CD4-positive, alpha-beta T cell treated with Interleukin-6 for 4 hours (primary cell): ENCODE results near the gene CLK2.

Source experiments
- DNase-seq: peaks from one replicate; pipeline ENCODE4 v3.0.0-alpha.2; 2020; ENCODE audit warnings: mixed read lengths

CLK2 gene

GRCh38 chr1:155273343-155274245, at the start of gene CLK2:
Gene CLK2, minus strand, starts transcription at chr1:155273504. Its CDS starts 2,527 bp downstream, at chr1:155270977.
- peak; percentile 98 for DNase-seq

GRCh38 chr1:155322571-155322952, 49.3 kb upstream of the CLK2 start:
- DNase-seq = peak; percentile 10

GRCh38 chr1:155321639-155322503, 48.6 kb upstream of the CLK2 start:
- no peak for DNase-seq

GRCh38 chr1:155320661-155321617, 47.6 kb upstream of the CLK2 start, which contains the start of gene RUSC1:
Gene RUSC1, plus strand, starts transcription at chr1:155320894. Its CDS starts 880 bp downstream, at chr1:155321774.
- DNase-seq = peak; percentile 86

GRCh38 chr1:155320252-155320651, 46.9 kb upstream of the CLK2 start:
- no peak for DNase-seq

DNA sequence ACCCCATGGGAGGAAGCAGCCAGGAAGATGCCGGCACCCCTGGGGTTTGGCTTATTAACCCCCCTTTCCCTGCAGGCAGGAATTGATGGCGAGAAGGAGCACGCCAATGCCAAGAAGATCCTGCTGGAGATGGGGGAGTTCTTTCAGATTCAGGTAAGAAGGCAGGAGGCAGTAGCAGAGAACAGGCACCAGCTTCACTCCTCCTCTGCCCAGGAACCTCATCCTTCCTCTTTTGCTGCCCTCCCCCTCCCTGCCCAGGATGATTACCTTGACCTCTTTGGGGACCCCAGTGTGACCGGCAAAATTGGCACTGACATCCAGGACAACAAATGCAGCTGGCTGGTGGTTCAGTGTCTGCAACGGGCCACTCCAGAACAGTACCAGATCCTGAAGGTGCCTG, 46.2 kb upstream of the CLK2 start:
- DNase-seq = no peak

GRCh38 chr1:155318082-155318481, 44.8 kb upstream of the CLK2 start:
- no peak for DNase-seq

- DNase-seq = no peak
These were observed 43.6 kb upstream of the CLK2 start for GRCh38 chr1:155316922-155317321.

GRCh38 chr1:155313261-155313660, 40.0 kb upstream of the CLK2 start:
- no peak for DNase-seq

- DNase-seq = no peak
These were observed 36.2 kb upstream of the CLK2 start for GRCh38 chr1:155309423-155310021.

DNA sequence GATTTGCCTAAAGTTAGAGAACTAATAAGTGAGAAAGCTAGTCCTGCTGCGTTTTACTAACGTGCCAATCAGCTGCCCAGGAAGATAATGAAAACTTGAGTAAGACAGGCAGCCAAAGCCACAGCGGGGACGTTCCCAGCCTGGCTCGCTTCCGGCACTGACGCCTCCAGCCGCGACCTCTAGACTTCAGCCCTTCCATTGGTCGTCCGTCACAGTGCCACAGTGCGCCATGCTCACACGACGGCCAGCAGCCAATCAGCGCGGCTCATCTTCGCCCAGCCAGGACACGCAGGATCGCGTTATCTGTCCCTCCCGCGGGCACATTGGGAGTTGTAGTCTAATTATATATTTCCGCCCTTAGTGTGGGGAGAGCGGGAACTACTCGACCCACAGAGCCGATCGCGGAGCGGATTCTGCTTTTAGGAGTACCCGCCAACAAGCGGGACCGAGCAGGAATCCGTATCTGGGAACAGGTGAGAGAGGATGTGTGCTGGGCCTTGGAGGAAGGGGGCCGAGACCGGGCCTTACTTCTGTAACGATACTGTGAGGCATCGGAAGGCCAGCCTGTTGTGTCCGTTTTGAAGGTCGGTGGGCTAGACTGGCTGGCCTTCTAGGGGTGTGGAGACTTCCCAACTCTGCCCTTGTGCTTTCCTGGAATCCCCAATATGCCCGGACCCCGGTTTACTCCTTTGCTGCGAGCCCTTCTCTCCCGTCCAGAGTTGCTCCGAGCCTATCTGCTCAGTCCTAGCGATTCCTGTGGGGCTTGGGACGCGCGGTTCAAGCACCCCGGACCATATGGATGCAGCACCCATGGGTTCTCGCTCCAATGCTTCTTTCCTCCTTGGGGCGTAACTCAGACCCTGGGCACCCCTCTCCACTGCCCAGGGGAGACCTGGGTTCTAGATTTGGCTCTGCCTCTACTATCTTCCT, 35.5 kb upstream of the CLK2 start, which contains the start of gene FDPS:
Gene FDPS (plus strand): TSS at position 374 of the 930 bp plus-strand sequence. CDS start 924 bp downstream, outside the sequence.
- DNase-seq = peak; percentile 97

GRCh38 chr1:155307247-155307740, 34.0 kb upstream of the CLK2 start:
- no peak for DNase-seq

DNA sequence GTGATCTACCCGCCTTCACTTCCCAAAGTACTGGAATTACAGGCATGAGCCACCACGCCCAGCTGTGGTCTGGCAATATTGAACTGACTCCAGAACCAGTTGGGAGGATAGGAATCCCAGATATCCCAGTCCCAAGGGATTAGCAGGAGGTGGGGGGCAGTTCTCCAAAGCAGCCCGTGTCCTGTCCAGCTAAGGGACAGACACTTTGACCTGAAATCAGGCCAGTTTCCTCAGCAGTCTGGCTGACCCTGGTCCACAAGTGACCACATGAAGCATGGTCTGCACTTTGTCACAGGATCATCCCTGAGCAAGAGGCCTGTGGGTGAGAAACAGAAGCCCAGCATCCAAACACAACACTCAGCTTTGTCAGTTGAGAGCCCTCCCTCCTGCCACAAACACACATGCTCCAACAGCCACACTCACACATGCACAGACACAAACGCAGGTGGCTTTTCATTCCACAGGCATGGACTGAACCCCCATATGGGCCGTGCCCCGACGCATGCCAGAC, 32.6 kb upstream of the CLK2 start:
- DNase-seq = no peak

DNA sequence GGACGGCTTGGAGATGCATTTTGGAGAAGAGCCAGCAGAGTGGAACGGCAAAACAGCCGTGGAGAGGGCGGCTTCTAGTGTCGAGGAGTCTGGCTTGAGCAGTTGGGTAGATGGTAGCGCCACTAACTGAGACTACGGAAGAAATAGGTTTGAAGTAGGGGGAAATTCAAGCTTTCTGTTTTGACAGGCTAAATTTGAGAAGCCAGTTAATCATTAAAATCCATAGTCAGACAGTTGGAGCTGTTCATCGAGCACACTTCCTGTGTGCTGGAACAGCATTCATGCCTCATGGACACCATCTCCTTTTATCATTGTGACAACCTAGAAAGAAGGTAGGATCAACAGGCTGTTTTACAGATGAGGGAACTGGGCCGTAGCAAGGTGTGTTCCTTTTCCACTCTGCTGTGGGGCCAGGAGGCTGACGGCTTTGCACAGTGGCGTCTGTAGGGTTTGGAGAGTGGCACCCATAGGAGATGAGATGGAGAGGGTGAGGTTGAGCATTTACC, 31.3 kb upstream of the CLK2 start:
- DNase-seq = no peak

- no peak for DNase-seq
These were observed 28.1 kb upstream of the CLK2 start, which contains the start of gene PKLR for GRCh38 chr1:155301342-155301841. Gene PKLR, minus strand, starts transcription at chr1:155301438. Its CDS starts 43 bp downstream, at chr1:155301395.

DNA sequence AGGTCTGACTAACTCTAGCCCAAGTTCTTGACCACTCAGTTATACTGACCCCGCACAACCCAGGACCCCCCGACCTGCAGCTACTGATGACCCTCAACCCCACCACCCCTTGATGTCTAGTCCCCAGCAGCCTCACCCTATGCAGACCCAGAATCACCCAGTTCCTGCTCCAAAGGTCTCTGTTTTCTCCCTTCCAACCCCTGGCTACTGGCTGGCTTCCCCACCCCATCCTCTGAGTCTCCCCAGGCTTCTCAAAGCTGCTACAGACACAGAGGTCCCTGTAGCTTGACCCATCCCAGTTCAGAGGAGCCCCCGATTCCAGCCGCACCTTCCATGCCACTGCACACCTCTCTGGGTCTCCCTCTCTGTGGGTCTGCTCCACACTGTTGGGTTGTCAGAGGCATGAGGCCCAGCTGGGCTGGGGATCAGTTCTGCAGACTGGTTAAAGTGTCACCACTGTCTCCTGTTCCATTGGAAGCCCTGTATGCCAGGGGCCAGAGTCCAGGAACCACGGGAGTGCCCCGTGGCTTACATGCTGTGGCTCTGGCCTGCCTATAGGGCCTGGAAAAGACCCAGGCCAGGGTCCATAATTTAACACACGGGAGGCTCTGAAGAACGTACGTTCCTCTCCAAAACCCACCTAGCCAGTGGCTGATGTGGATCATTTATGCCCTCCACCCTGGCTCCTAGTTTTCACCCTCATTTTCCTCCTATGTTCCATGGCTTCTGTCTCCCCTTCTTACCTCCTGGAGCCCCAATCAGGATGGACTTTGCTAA, 27.4 kb upstream of the CLK2 start:
- no peak for DNase-seq

DNA sequence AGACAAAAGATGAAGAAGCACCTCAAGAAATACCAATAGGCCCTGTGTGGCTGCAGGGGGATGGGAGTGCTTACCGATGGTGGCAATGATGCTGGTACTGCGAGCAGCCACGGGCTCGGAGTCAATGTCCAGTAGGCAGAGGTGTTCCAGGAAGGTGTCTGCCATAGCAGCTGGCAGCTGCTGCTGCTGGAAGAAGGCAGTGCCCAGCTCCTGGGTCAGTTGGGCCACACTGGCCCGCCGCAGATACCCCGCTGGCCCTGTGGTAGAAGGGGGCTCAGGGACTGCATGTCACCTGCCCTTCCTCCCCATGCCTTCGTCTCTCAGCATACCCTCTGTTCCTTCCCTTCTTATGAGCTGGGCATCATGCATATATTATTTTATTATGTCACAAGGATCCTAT, 26.7 kb upstream of the CLK2 start:
- DNase-seq = no peak

DNA sequence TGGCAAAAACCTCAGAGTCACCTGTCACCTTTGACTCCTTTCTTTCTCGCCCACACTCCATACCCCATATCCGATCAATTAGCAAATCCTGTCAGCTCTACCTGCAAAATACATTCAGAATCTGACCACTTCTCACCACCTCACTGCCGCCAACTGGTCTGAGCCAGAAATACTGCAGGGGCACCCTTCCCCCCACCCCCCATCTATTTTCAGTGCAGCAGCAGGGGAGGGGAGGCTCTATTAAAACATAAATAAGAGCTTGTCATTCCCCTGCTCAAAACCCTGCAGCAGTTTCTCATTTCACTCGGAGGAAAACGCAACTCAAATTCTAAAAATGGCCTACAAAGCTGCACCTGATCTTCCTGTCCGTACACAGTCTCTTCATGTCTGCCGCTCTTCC, 24.1 kb upstream of the CLK2 start:
- DNase-seq = no peak

DNA sequence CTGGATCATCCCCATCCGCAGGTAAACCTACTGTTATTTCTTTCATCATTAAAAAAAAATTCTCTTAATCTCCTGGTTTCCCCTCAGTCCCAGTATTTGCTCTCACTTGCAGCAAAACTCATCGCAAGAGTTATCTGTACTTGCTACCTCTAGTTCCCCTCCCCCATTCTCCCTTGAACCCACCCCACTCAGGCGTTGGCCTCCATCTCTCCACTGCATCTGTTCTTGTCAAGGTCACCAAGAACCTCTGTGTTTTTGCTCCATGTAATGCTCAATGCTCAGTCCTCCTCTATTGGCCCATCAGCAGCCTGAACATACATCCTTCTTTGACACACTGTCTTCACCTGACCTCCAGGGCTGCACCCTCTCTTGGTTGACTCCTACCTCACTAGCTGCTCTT, 23.4 kb upstream of the CLK2 start:
- no peak for DNase-seq
